Measurements from ENCODE around the gene PET117.

Gene PET117

GRCh38 chr20:18166950-18167349 is 29.3 kb downstream of the PET117 start:
- TF ChIP-seq FOXP2 (optimal IDR thresholded peaks at IDR 0.05; ENCODE audit: borderline replicate concordance, extremely low read depth, extremely low read length, insufficient read depth), result no peak
- TF ChIP-seq SIN3A (IDR thresholded peaks at IDR 0.05; ENCODE audit: borderline replicate concordance, insufficient read depth, low read length), result no peak
- no peak for TF ChIP-seq REST (IDR thresholded peaks at IDR 0.05; ENCODE audit: insufficient read depth in 1 of 2, low read depth in 2 of 2, low read length in 2 of 2)
- TF ChIP-seq POLR2AphosphoS5 (IDR thresholded peaks at IDR 0.05; ENCODE audit: low read depth, low read length), result no peak
- TF ChIP-seq TAF1 (IDR thresholded peaks at IDR 0.05; ENCODE audit: borderline replicate concordance, insufficient read depth, low read length), result no peak

DNA sequence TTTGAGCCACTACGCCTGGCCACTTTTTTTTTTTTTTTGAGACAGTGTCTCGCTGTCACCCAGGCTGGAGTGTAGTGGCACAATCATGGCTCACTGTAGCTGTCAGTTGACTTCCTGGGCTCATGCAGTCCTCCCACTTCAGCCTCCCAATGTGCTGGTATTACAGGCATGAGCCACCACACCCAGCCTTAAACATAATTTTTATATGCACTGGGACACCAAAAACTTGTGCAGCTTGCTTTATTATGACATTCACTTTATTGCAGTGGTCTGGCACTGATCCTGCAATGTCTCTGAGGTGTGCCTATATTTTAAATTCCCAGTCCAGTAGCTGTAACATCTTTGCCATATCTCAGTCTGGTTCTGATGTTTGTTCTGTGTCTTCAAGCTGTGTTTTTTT is 34.7 kb downstream of the PET117 start:
- TF ChIP-seq FOXP2 (optimal IDR thresholded peaks at IDR 0.05; ENCODE audit: borderline replicate concordance, extremely low read depth, extremely low read length, insufficient read depth) (no peak), REST (IDR thresholded peaks at IDR 0.05; ENCODE audit: insufficient read depth in 1 of 2, low read depth in 2 of 2, low read length in 2 of 2) (no peak), SIN3A (IDR thresholded peaks at IDR 0.05; ENCODE audit: borderline replicate concordance, insufficient read depth, low read length) (no peak), TAF1 (IDR thresholded peaks at IDR 0.05; ENCODE audit: borderline replicate concordance, insufficient read depth, low read length) (no peak), POLR2AphosphoS5 (IDR thresholded peaks at IDR 0.05; ENCODE audit: low read depth, low read length) (no peak)

- no peak for TF ChIP-seq SIN3A (IDR thresholded peaks at IDR 0.05; ENCODE audit: borderline replicate concordance, insufficient read depth, low read length)
- no peak for TF ChIP-seq FOXP2 (optimal IDR thresholded peaks at IDR 0.05; ENCODE audit: borderline replicate concordance, extremely low read depth, extremely low read length, insufficient read depth)
- no peak for TF ChIP-seq TAF1 (IDR thresholded peaks at IDR 0.05; ENCODE audit: borderline replicate concordance, insufficient read depth, low read length)
- TF ChIP-seq POLR2AphosphoS5 (IDR thresholded peaks at IDR 0.05; ENCODE audit: low read depth, low read length), result no peak
- no peak for TF ChIP-seq REST (IDR thresholded peaks at IDR 0.05; ENCODE audit: insufficient read depth in 1 of 2, low read depth in 2 of 2, low read length in 2 of 2)
These were observed 37.4 kb downstream of the PET117 start for GRCh38 chr20:18174906-18175683.

DNA sequence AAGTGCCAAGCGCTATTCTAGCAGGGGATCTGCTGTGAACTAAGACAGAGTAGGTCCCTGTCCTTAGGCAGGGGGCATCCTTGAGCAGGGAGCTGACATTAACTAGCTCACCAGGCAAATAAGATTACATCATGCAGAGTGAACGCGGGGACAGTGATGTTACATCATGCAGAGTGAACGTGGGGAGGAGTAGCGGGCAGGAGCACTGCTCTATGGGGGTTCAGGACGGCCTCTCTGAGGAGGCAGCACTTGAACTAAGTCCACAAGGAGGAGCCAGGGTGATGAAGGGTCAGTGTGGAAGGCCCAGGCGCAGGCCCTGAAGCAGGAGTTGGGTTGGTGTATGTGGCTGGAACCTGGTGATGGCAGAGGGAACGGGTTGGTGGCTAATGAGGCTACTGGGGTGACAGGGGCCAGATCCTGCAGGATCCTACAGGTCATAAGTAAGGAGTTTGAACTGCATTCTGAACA is 38.7 kb downstream of the PET117 start:
- TF ChIP-seq REST (IDR thresholded peaks at IDR 0.05; ENCODE audit: insufficient read depth in 1 of 2, low read depth in 2 of 2, low read length in 2 of 2) (no peak), SIN3A (IDR thresholded peaks at IDR 0.05; ENCODE audit: borderline replicate concordance, insufficient read depth, low read length) (no peak), POLR2AphosphoS5 (IDR thresholded peaks at IDR 0.05; ENCODE audit: low read depth, low read length) (no peak), TAF1 (IDR thresholded peaks at IDR 0.05; ENCODE audit: borderline replicate concordance, insufficient read depth, low read length) (no peak)
